ENCODE results near the gene CHCHD3. TPM values are rescaled to one million over a fixed set of nuclear protein-coding genes. Genes with fewer than 3 reads are reported as not detected.

CHCHD3 gene
- total and polyA plus RNA-seq, 9 of the 15 experiments (the other 6 are each of a cell fraction or from before 2014, with no cell fraction given): 66.2 to 279 (median 204) TPM

DNA sequence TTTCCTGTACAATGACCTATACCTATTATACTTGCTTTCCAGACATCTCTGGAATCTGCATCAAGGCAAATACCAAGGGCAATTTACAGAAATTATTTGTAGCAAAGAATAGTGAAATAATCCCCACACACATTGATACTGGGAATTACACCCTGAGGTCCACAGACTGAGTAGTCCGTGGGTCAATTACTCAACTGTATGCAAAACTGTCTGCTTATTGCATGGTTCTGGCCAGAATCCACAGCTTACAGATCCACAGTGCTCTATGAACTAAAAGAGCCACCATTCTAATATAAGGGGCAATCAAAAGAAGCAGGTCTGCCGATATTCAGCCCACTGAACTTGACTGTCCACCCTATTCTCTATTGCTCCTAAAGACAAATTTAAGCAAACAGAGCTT is 5.7 kb downstream of the CHCHD3 start:
- POLR2A ChIA-PET: interaction anchor here (0.8 to 2.1 kb wide), 3 partner anchors 10 to 147 kb away, joined by 3 to 8 read pairs (median 7); no protein-coding TSS in a partner anchor
- H3K27ac ChIP-seq (ENCODE audit: extremely low read depth, low read depth, low read length): no peak overlapping the region
- H3K36me3 ChIP-seq (ENCODE audit: control insufficient read depth, insufficient read depth, low read length): peaks cover 51% of the 10 kb centered on the region
- H3K79me2 ChIP-seq (ENCODE audit: control insufficient read depth, insufficient read depth, low read length): peaks cover 98% of the 10 kb centered on the region
- peaks cover 5 to 31% of the 10 kb centered on the region in 2 experiments; a peak in 3 of 5 replicates for H3K4me1 ChIP-seq (replicated peaks in 1 of 2; ENCODE audit: control insufficient read depth in 2 of 2, insufficient read depth in 2 of 2, low read length in 2 of 2)
- BruUV-seq (replicated peaks): no TSS peak
- 79% methylated on average over 2 of the region's 2 CpGs for WGBS (ENCODE audit: insufficient coverage, low coverage, missing lambda C conversion rate)
- H3K9ac ChIP-seq (ENCODE audit: insufficient read depth in 1 of 2, low read depth in 2 of 2, low read length in 2 of 2): no peak overlapping the region
- CTCF ChIA-PET (ENCODE audit: low intra/inter-chr PET ratio): interaction anchor here (0.6 kb wide), 1 partner anchor 77 kb away, joined by 4 read pairs; no protein-coding TSS in a partner anchor
- H3K27me3 ChIP-seq (ENCODE audit: control insufficient read depth in 2 of 2, insufficient read depth in 2 of 2, low read length in 2 of 2): no peaks in the 10 kb centered on the region
- DNase-seq (ENCODE audit: extremely low read depth in 1 of 4, low spot score in 3 of 4) (no peak), FAIRE-seq (no peak), ATAC-seq (no peak)
- H3K4me2 ChIP-seq (ENCODE audit: insufficient read depth, low read length): no peak overlapping the region
- no peaks in the 10 kb centered on the region for H3K9me3 ChIP-seq (replicated peaks; ENCODE audit: control insufficient read depth, insufficient read depth, low read depth, low read length)
- TF ChIP-seq ELF2 (CRISPR knock-in tag; IDR thresholded peaks at IDR 0.05) (0 out of 2 replicates have a peak, but pooled peaks have one; percentile 29), ILF3 (IDR thresholded peaks at IDR 0.05; ENCODE audit: borderline replicate concordance) (no peak)
- TF ChIP-seq, protein P1, sequence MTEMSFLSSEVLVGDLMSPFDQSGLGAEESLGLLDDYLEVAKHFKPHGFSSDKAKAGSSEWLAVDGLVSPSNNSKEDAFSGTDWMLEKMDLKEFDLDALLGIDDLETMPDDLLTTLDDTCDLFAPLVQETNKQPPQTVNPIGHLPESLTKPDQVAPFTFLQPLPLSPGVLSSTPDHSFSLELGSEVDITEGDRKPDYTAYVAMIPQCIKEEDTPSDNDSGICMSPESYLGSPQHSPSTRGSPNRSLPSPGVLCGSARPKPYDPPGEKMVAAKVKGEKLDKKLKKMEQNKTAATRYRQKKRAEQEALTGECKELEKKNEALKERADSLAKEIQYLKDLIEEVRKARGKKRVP (CRISPR knock-in tag; IDR thresholded peaks at IDR 0.05): no peak
- peaks cover 33% of the 10 kb centered on the region for H4K20me1 ChIP-seq (replicated peaks; ENCODE audit: control insufficient read depth, insufficient read depth, low read length)
- H3K9me1 ChIP-seq (ENCODE audit: control insufficient read depth, insufficient read depth, low read length): peaks cover 3% of the 10 kb centered on the region
- in situ Hi-C loops (cut with MboI): no loop called here
- intact Hi-C loops (cut with micrococcal nuclease): no loop called here
- H2AFZ ChIP-seq (ENCODE audit: low read depth, low read length): no peak overlapping the region
- H3K4me3 ChIP-seq: no peak overlapping the region

DNA sequence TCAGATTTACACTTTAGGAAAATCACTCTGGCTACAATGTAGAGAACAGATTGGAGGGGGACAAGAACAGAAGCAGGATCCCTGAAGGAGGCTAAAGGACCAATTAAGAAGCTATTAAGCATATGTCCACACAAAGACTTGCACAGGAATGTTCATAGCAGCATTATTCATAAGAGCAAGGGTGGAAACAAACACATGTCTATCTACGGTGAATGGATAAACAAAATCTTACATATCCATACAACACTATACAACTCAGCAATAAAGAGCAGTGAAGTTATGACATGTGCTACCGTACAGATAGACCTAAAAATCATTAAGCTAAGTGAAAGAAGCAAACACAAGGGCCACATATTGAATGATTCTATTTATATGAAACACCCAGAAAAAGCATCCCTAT is 10.4 kb downstream of the CHCHD3 start:
- ATAC-seq (no peak), DNase-seq (ENCODE audit: extremely low read depth in 1 of 4, low spot score in 3 of 4) (no peak), FAIRE-seq (no peak)
- no peaks in the 10 kb centered on the region for H3K9me3 ChIP-seq (replicated peaks; ENCODE audit: control insufficient read depth, insufficient read depth, low read depth, low read length)
- H3K4me3 ChIP-seq: no peak overlapping the region
- 87% methylated on average over 2 of the region's 2 CpGs for WGBS (ENCODE audit: insufficient coverage, low coverage, missing lambda C conversion rate)
- no peak overlapping the region for H3K27ac ChIP-seq (ENCODE audit: extremely low read depth, low read depth, low read length)
- H3K4me2 ChIP-seq (ENCODE audit: insufficient read depth, low read length): no peak overlapping the region
- intact Hi-C loops (cut with micrococcal nuclease): no loop called here
- POLR2A ChIA-PET: interaction anchor here (0.6 to 1.6 kb wide), 5 partner anchors 8 to 68 kb away, joined by 3 to 5 read pairs (median 3); partner anchors contain the start of gene CHCHD3
- H3K9me1 ChIP-seq (ENCODE audit: control insufficient read depth, insufficient read depth, low read length): peaks cover 3% of the 10 kb centered on the region
- in situ Hi-C loops (cut with MboI): no loop called here
- no TSS peak for BruUV-seq (replicated peaks)
- H3K9ac ChIP-seq (ENCODE audit: insufficient read depth in 1 of 2, low read depth in 2 of 2, low read length in 2 of 2): no peak overlapping the region
- H2AFZ ChIP-seq (ENCODE audit: low read depth, low read length): no peak overlapping the region
- 0 out of 5 replicates have a peak, but pooled peaks cover 0 to 2% of the 10 kb centered on the region in 2 experiments for H3K4me1 ChIP-seq (replicated peaks in 1 of 2; ENCODE audit: control insufficient read depth in 2 of 2, insufficient read depth in 2 of 2, low read length in 2 of 2)
- no peaks in the 10 kb centered on the region for H3K27me3 ChIP-seq (ENCODE audit: control insufficient read depth in 2 of 2, insufficient read depth in 2 of 2, low read length in 2 of 2)
- H3K79me2 ChIP-seq (ENCODE audit: control insufficient read depth, insufficient read depth, low read length): peaks cover 91% of the 10 kb centered on the region
- H4K20me1 ChIP-seq (replicated peaks; ENCODE audit: control insufficient read depth, insufficient read depth, low read length): peaks cover 33% of the 10 kb centered on the region
- CTCF ChIA-PET (ENCODE audit: low intra/inter-chr PET ratio): no interaction called here
- peaks cover 65% of the 10 kb centered on the region for H3K36me3 ChIP-seq (ENCODE audit: control insufficient read depth, insufficient read depth, low read length)
- TF ChIP-seq, protein P2, sequence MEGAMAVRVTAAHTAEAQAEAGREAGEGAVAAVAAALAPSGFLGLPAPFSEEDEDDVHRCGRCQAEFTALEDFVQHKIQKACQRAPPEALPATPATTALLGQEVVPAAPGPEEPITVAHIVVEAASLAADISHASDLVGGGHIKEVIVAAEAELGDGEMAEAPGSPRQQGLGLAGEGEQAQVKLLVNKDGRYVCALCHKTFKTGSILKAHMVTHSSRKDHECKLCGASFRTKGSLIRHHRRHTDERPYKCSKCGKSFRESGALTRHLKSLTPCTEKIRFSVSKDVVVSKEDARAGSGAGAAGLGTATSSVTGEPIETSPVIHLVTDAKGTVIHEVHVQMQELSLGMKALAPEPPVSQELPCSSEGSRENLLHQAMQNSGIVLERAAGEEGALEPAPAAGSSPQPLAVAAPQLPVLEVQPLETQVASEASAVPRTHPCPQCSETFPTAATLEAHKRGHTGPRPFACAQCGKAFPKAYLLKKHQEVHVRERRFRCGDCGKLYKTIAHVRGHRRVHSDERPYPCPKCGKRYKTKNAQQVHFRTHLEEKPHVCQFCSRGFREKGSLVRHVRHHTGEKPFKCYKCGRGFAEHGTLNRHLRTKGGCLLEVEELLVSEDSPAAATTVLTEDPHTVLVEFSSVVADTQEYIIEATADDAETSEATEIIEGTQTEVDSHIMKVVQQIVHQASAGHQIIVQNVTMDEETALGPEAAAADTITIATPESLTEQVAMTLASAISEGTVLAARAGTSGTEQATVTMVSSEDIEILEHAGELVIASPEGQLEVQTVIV (CRISPR knock-in tag; IDR thresholded peaks at IDR 0.05; ENCODE audit: borderline replicate concordance): no peak
- no peak for TF ChIP-seq SAP30 (IDR thresholded peaks at IDR 0.05; ENCODE audit: borderline replicate concordance, insufficient read depth, low read depth, low read length, poor library complexity, severe bottlenecking)
- TF ChIP-seq MAFG (tag; conservative IDR thresholded peaks at IDR 0.05): no peak
- no peak for TF ChIP-seq NR2C2 (CRISPR knock-in tag; IDR thresholded peaks at IDR 0.05)
- TF ChIP-seq NR2C2 (tag; IDR thresholded peaks at IDR 0.05): no peak
- no peak for TF ChIP-seq NFIC (IDR thresholded peaks at IDR 0.05)
- TF ChIP-seq KDM4B (IDR thresholded peaks at IDR 0.05; ENCODE audit: borderline replicate concordance in 2 of 2, low read depth in 1 of 2): no peak
- no peak for TF ChIP-seq L3MBTL2 (IDR thresholded peaks at IDR 0.05)
- TF ChIP-seq HDAC3 (IDR thresholded peaks at IDR 0.05; ENCODE audit: borderline replicate concordance, partially characterized antibody): no peak
- no peak for TF ChIP-seq DPF2 (IDR thresholded peaks at IDR 0.05)
- TF ChIP-seq ZSCAN29 (IDR thresholded peaks at IDR 0.05): no peak

All from K562 (cell line).